Neuronal stem cell (in vitro differentiated cells): ENCODE data around the gene IRGQ.
"Not testable (repeated sequence)": the region's sequence is repeated elsewhere in the genome, so short reads cannot be mapped to it uniquely, and the experiment has no call there.

Experiments used
- DNase-seq: peaks from one replicate; pipeline ENCODE4 v3.0.0-alpha.2; 2013; ENCODE audit warnings: low spot score
- H2AFZ ChIP-seq: one replicate; pipeline ENCODE4 v1.6.1; 2013; ENCODE audit warnings: mild to moderate bottlenecking, low read length, inconsistent platforms
- H2AK5ac ChIP-seq: 2 replicates; pipeline ENCODE4 v1.6.1; 2013; ENCODE audit warnings: low read depth, mild to moderate bottlenecking, inconsistent platforms, low read length, moderate library complexity, mixed read lengths
- H2BK120ac ChIP-seq: 2 replicates; pipeline ENCODE4 v1.6.1; 2013; ENCODE audit warnings: low read depth, mild to moderate bottlenecking, inconsistent platforms, low read length, moderate library complexity, mixed read lengths
- H2BK12ac ChIP-seq: one replicate; pipeline ENCODE4 v1.6.1; 2013; ENCODE audit warnings: low read length, inconsistent platforms
- H2BK15ac ChIP-seq: 2 replicates; pipeline ENCODE4 v1.6.1; 2013; ENCODE audit warnings: mild to moderate bottlenecking, low read length, inconsistent platforms, mixed read lengths
- H2BK5ac ChIP-seq: one replicate; pipeline ENCODE4 v1.6.1; 2013; ENCODE audit warnings: inconsistent platforms, mild to moderate bottlenecking, low read length, moderate library complexity
- H3K14ac ChIP-seq: one replicate; pipeline ENCODE4 v1.6.1; 2013; ENCODE audit warnings: low read length, inconsistent platforms
- H3K18ac ChIP-seq: 2 replicates; pipeline ENCODE4 v1.6.1; 2013; ENCODE audit warnings: low read length, inconsistent platforms
- H3K23ac ChIP-seq: 2 replicates; pipeline ENCODE4 v1.6.1; 2013; ENCODE audit warnings: low read depth, mild to moderate bottlenecking, mixed read lengths, low read length, inconsistent platforms; ENCODE audit not compliant: poor library complexity
- H3K27ac ChIP-seq: replicated peaks from 3 replicates; pipeline ENCODE4 v1.5.1; 2013; ENCODE audit warnings: low read length, inconsistent platforms
- H3K27me3 ChIP-seq, 3 experiments: 2 replicates each; pipeline ENCODE4 v1.6.1; 2013; ENCODE audit warnings: low read length in 3 of 3, mild to moderate bottlenecking in 2 of 3, inconsistent platforms in 1 of 3, low read depth in 1 of 3, mixed read lengths in 1 of 3, moderate library complexity in 1 of 3; ENCODE audit not compliant: control insufficient read depth in 3 of 3, insufficient read depth in 3 of 3
- H3K36me3 ChIP-seq, 2 donors: replicated peaks in 1 of 2; 2 replicates each; pipeline ENCODE4 v1.6.1; 2013; ENCODE audit warnings: low read length in 2 of 2; ENCODE audit not compliant: control insufficient read depth in 2 of 2, insufficient read depth in 2 of 2
- H3K4ac ChIP-seq: 2 replicates; pipeline ENCODE4 v1.6.1; 2013; ENCODE audit warnings: inconsistent platforms, mild to moderate bottlenecking, low read length, moderate library complexity
- H3K4me1 ChIP-seq, 2 donors: 1 replicate in 1 of 2; 2 replicates in 1 of 2; pipeline ENCODE4 v1.6.1; 2013; ENCODE audit warnings: low read length in 2 of 2, low read depth in 1 of 2; ENCODE audit not compliant: control insufficient read depth in 2 of 2, insufficient read depth in 1 of 2
- H3K4me2 ChIP-seq: one replicate; pipeline ENCODE4 v1.6.1; 2013; ENCODE audit warnings: mild to moderate bottlenecking, low read length, inconsistent platforms; ENCODE audit not compliant: insufficient read depth, poor library complexity, severe bottlenecking
- H3K4me3 ChIP-seq, 2 donors: 2 replicates each; pipeline ENCODE4 v1.5.1; 2013; ENCODE audit warnings: low read length in 2 of 2, mild to moderate bottlenecking in 2 of 2, inconsistent platforms in 1 of 2, moderate library complexity in 1 of 2
- H3K79me1 ChIP-seq: one replicate; pipeline ENCODE4 v1.6.1; 2013; ENCODE audit warnings: low read depth, mild to moderate bottlenecking, inconsistent platforms, low read length, moderate library complexity
- H3K9ac ChIP-seq: one replicate; pipeline ENCODE4 v1.6.1; 2013; ENCODE audit warnings: mild to moderate bottlenecking, low read depth, low read length, inconsistent platforms; ENCODE audit not compliant: poor library complexity
- H3K9me3 ChIP-seq, 2 donors: replicated peaks in 1 of 2; 2 replicates each; pipeline versions ENCODE3 to v1.6.1; 2013; ENCODE audit warnings: low read length in 2 of 2, mild to moderate bottlenecking in 2 of 2, inconsistent platforms in 1 of 2, low read depth in 1 of 2, mixed read lengths in 1 of 2, moderate library complexity in 1 of 2; ENCODE audit not compliant: control insufficient read depth in 2 of 2, insufficient read depth in 1 of 2
- H4K8ac ChIP-seq: one replicate; pipeline ENCODE4 v1.6.1; 2013; ENCODE audit warnings: low read depth, mild to moderate bottlenecking, inconsistent platforms, low read length, moderate library complexity
- H4K91ac ChIP-seq: one replicate; pipeline ENCODE4 v1.6.1; 2013; ENCODE audit warnings: low read length, low read depth, mild to moderate bottlenecking, inconsistent platforms; ENCODE audit not compliant: poor library complexity
- WGBS, 2 donors: extraction: QIAGEN DNeasy Blood & Tissue Kit; methylation state at CpG; one replicate each; pipeline ENCODE4 v1.1.7; 2013; ENCODE audit warnings: missing lambda C conversion rate in 2 of 2, mixed read lengths in 1 of 2; ENCODE audit not compliant: insufficient read length in 2 of 2, insufficient replicate concordance in 1 of 2; ENCODE audit errors: extremely low coverage in 2 of 2; 5-methylcytosine and 5-hydroxymethylcytosine counted together

The IRGQ gene

GRCh38 chr19:43552198-43552450 is 43.8 kb downstream of the IRGQ start:
- Histone ChIP-seq H3K14ac (no peak overlapping the region), H2BK5ac (no peak overlapping the region), H2BK12ac (no peak overlapping the region), H3K4me2 (no peak overlapping the region), H4K8ac (no peak overlapping the region), H3K18ac (no peak overlapping the region), H3K23ac (no peak overlapping the region), H3K9me3 (no peaks in the 10 kb centered on the region), H3K27me3 (no peaks in the 10 kb centered on the region), H2BK15ac (no peak overlapping the region), H3K27ac (no peak overlapping the region), H2AFZ (no peak overlapping the region), H3K4ac (no peak overlapping the region), H3K4me3 (no peak overlapping the region), H4K91ac (no peak overlapping the region), H3K4me1 (no peaks in the 10 kb centered on the region), H3K36me3 (peaks cover 39 to 82% of the 10 kb centered on the region in 2 donors), H2BK120ac (no peak overlapping the region), H3K9ac (no peak overlapping the region), H3K79me1 (no peaks in the 10 kb centered on the region), H2AK5ac (no peak overlapping the region)
- no peak for DNase-seq
- WGBS, 2 donors, result no CpG with 5 or more reads among the region's 3 CpGs

- no CpG with 5 or more reads among the region's 23 CpGs for WGBS, 2 donors
- Histone ChIP-seq H2BK5ac (peak overlapping the region; percentile 17), H3K27me3 (no peaks in the 10 kb centered on the region), H2BK15ac (no peak overlapping the region), H2BK12ac (no peak overlapping the region), H3K4me2 (no peak overlapping the region), H4K8ac (no peak overlapping the region), H3K27ac (no peak overlapping the region), H3K9ac (peak overlapping the region; percentile 3), H4K91ac (no peak overlapping the region), H3K4me3 (no peak overlapping the region), H2BK120ac (no peak overlapping the region), H3K4ac (no peak overlapping the region), H3K4me1 (no peaks in the 10 kb centered on the region), H3K36me3 (peaks cover 39 to 87% of the 10 kb centered on the region in 2 donors), H3K23ac (no peak overlapping the region), H2AK5ac (no peak overlapping the region), H2AFZ (no peak overlapping the region), H3K79me1 (no peaks in the 10 kb centered on the region), H3K18ac (no peak overlapping the region), H3K9me3 (no peaks in the 10 kb centered on the region), H3K14ac (peak overlapping the region; percentile 44)
- DNase-seq, result no peak
Measured at GRCh38 chr19:43551399-43552197, 44.3 kb downstream of the IRGQ start.

GRCh38 chr19:43548706-43549105 is 47.2 kb downstream of the IRGQ start:
- H3K79me1 ChIP-seq, result no peaks in the 10 kb centered on the region
- H3K4ac ChIP-seq, result no peak overlapping the region
- H3K4me2 ChIP-seq, result no peak overlapping the region
- no peak overlapping the region for H2BK120ac ChIP-seq
- no peak overlapping the region for H4K91ac ChIP-seq
- no peak overlapping the region for H3K27ac ChIP-seq
- H3K23ac ChIP-seq, result no peak overlapping the region
- H4K8ac ChIP-seq, result no peak overlapping the region
- DNase-seq, result no peak
- no peak overlapping the region for H3K9ac ChIP-seq
- H3K9me3 ChIP-seq, result no peaks in the 10 kb centered on the region
- H3K27me3 ChIP-seq, result no peaks in the 10 kb centered on the region
- H2BK15ac ChIP-seq, result no peak overlapping the region
- H2AK5ac ChIP-seq, result no peak overlapping the region
- no peak overlapping the region for H2BK12ac ChIP-seq
- no peak overlapping the region for H2BK5ac ChIP-seq
- no peak overlapping the region for H2AFZ ChIP-seq
- WGBS, 2 donors, result no CpG with 5 or more reads among the region's 2 CpGs
- no peak overlapping the region for H3K14ac ChIP-seq
- H3K18ac ChIP-seq, result no peak overlapping the region
- H3K36me3 ChIP-seq, result peaks cover 42 to 88% of the 10 kb centered on the region in 2 donors
- no peak overlapping the region for H3K4me3 ChIP-seq
- no peaks in the 10 kb centered on the region for H3K4me1 ChIP-seq

- H3K14ac ChIP-seq, H3K4me3 ChIP-seq, H3K4me1 ChIP-seq, H3K23ac ChIP-seq, H2AFZ ChIP-seq, H4K91ac ChIP-seq, H3K79me1 ChIP-seq, H4K8ac ChIP-seq, H2AK5ac ChIP-seq, H3K4ac ChIP-seq, H3K18ac ChIP-seq, H2BK12ac ChIP-seq, H3K27ac ChIP-seq, H3K9ac ChIP-seq, H3K27me3 ChIP-seq, H2BK15ac ChIP-seq, H3K9me3 ChIP-seq, DNase-seq, H3K4me2 ChIP-seq, H2BK5ac ChIP-seq, H2BK120ac ChIP-seq: not testable (repeated sequence)
- WGBS, 2 donors, result no CpG with 5 or more reads among the region's 24 CpGs
- peaks cover 44 to 88% of the 10 kb centered on the region in 2 donors for H3K36me3 ChIP-seq
Measured at GRCh38 chr19:43547926-43548325, 48.0 kb downstream of the IRGQ start.
